K562 (cell line): Measurements from ENCODE around the gene IZUMO4. TPM values are rescaled to one million over a fixed set of nuclear protein-coding genes. Genes with fewer than 3 reads are reported as not detected.

Source experiments
- AFF4 ChIP-seq: sonication (generic); formaldehyde crosslinking; IDR thresholded peaks from 2 replicates; pipeline ENCODE4 v1.8.0; 2023; ENCODE audit warnings: mild to moderate bottlenecking, missing genetic modification reagents
- CBFB ChIP-seq: sonication (generic); formaldehyde crosslinking; IDR thresholded peaks from 2 replicates; pipeline ENCODE4 v1.4.0; 2020; ENCODE audit warnings: mild to moderate bottlenecking, missing genetic modification reagents
- ILF3 ChIP-seq: fragments of 450-650 bp; IDR thresholded peaks from 2 replicates; pipeline ENCODE4 v1.6.1; 2018; ENCODE audit warnings: antibody characterized with exemption, mild to moderate bottlenecking, moderate library complexity, borderline replicate concordance
- JUN ChIP-seq, 2 experiments: sonication (generic) in 1 of 2; formaldehyde crosslinking in 1 of 2; IDR thresholded peaks; 2 replicates each; pipeline versions ENCODE4 v1.6.1 to v1.8.0; 2012 to 2022; ENCODE audit warnings: borderline replicate concordance in 2 of 2, mild to moderate bottlenecking in 2 of 2, improper control_type of control experiment in 1 of 2, low read depth in 1 of 2, low read length in 1 of 2, missing genetic modification reagents in 1 of 2
- LCOR ChIP-seq: sonication (generic); formaldehyde crosslinking; IDR thresholded peaks from 2 replicates; pipeline ENCODE4 v1.8.0; 2022; ENCODE audit warnings: mild to moderate bottlenecking, missing genetic modification reagents
- NCOR1 ChIP-seq: fragments of 450-650 bp; IDR thresholded peaks from 2 replicates; pipeline ENCODE4 v1.6.1; 2016; ENCODE audit warnings: mild to moderate bottlenecking, moderate library complexity
- polyA plus RNA-seq, 8 experiments: library from polyadenylated mRNA; depleted of rRNA in 4 of 8; stranded (reverse) in 5 of 8; unstranded in 3 of 8; fragments of >200 nt; fragmentation: Nextera tagmentation in 2 of 8; fragmentation: Illumina TruSeq in 1 of 8; extraction: Ambion mirVana in 2 of 8; extraction: Trizol in 1 of 8; gene quantifications; 2 replicates each; pipeline versions ENCODE4 v1.2.1 to v1.2.3, GENCODE V29; 2011 to 2014; ENCODE audit warnings: inconsistent platforms in 1 of 8, missing spikeins in 1 of 8
- total RNA-seq, 7 experiments: library from RNA; depleted of rRNA in 6 of 7; stranded (reverse); fragments of >200 nt in 6 of 7; fragmentation: Illumina TruSeq in 2 of 7; extraction: Trizol in 2 of 7; gene quantifications; 2 replicates each; pipeline versions ENCODE4 v1.2.1 to v1.2.3, GENCODE V29; 2011 to 2021; ENCODE audit warnings: low replicate concordance in 1 of 7
- TF ChIP-seq, protein P1 (sequence below), 2 experiments: fragments of 450-650 bp in 1 of 2; sonication (generic) in 1 of 2; formaldehyde crosslinking in 1 of 2; IDR thresholded peaks; 2 replicates each; pipeline versions ENCODE4 v1.7.1 to v1.9.0; 2016 to 2022; ENCODE audit warnings: inconsistent platforms in 1 of 2, mild to moderate bottlenecking in 1 of 2, missing genetic modification reagents in 1 of 2

The IZUMO4 gene
- total and polyA plus RNA-seq, 9 of the 15 experiments (the other 6 are each of a cell fraction or from before 2014, with no cell fraction given) = 0.07 to 3.9 (median 1.2) TPM

DNA sequence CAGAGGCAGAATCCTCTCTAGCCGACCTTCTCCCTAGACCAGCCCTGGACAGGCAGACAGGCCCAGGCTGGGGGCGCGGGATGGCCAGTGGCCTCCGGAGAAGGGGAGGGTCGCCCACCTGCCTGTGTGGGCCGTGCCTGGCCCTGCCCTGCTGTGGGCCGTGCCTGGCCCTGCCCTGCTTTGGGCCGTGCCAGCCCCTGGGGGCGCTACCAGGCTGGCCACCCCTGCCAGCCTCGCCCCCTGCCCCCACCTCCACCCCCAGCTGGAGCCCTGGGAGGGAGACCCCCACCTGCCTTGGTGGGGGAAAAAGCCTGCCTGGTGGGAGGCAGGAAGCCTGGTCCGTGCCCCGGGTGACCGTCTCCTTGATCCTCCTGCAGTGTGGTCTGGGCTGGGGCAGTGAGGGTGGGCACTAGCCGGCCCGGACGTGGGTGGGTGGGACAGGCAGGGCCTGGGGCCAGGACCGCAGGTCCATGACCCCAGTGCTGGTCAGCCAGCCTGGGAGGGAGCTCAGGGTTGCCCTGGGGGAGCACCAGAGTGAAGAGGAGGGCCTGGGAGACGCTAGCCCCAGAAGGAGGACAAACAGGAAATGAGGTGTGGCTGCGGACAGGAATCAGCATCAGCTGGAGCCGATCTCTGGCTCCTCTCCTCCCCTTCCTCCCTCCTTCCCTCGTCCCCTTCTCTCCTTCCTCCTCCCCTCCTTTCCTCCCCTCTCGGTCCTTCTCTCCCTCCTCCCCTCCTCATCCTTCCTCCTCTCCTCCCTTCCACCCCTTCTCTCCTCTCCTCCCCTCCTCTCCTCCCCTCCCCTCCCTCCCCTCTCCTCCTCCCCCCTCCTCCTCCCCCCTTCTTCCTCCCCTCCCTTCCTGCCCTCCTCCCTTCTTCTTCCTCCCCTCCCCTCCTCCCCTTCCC, 40.5 kb upstream of the IZUMO4 start (continued):
- TF ChIP-seq AFF4 (CRISPR knock-in tag) (no peak), JUN (IDR thresholded peaks at IDR 0.05; ENCODE audit: borderline replicate concordance, low read depth, low read length) (peak; percentile 28; the same call in 1 of the 2 replicates), JUN (CRISPR knock-in tag; IDR thresholded peaks at IDR 0.05; ENCODE audit: borderline replicate concordance) (no peak), CBFB (CRISPR knock-in tag) (no peak), LCOR (CRISPR knock-in tag) (no peak), ILF3 (no peak), NCOR1 (peak; percentile 41; the same call in 1 of the 2 replicates)
- TF ChIP-seq, protein P1, sequence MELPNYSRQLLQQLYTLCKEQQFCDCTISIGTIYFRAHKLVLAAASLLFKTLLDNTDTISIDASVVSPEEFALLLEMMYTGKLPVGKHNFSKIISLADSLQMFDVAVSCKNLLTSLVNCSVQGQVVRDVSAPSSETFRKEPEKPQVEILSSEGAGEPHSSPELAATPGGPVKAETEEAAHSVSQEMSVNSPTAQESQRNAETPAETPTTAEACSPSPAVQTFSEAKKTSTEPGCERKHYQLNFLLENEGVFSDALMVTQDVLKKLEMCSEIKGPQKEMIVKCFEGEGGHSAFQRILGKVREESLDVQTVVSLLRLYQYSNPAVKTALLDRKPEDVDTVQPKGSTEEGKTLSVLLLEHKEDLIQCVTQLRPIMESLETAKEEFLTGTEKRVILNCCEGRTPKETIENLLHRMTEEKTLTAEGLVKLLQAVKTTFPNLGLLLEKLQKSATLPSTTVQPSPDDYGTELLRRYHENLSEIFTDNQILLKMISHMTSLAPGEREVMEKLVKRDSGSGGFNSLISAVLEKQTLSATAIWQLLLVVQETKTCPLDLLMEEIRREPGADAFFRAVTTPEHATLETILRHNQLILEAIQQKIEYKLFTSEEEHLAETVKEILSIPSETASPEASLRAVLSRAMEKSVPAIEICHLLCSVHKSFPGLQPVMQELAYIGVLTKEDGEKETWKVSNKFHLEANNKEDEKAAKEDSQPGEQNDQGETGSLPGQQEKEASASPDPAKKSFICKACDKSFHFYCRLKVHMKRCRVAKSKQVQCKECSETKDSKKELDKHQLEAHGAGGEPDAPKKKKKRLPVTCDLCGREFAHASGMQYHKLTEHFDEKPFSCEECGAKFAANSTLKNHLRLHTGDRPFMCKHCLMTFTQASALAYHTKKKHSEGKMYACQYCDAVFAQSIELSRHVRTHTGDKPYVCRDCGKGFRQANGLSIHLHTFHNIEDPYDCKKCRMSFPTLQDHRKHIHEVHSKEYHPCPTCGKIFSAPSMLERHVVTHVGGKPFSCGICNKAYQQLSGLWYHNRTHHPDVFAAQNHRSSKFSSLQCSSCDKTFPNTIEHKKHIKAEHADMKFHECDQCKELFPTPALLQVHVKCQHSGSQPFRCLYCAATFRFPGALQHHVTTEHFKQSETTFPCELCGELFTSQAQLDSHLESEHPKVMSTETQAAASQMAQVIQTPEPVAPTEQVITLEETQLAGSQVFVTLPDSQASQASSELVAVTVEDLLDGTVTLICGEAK (IDR thresholded peaks at IDR 0.05) = peak; percentile 75; the same call in 1 of the 2 replicates
- TF ChIP-seq, protein P1 (CRISPR knock-in tag; IDR thresholded peaks at IDR 0.05) = no peak
